Transverse colon (tissue), 4 donors: Measurements from ENCODE around the gene CCDC141. TPM values are rescaled to one million over a fixed set of nuclear protein-coding genes. Genes with fewer than 3 reads are reported as not detected.

Experiments
- DNase-seq: peaks from one replicate; pipeline ENCODE4 v3.0.0-alpha.2; 2019
- H3K27ac ChIP-seq, 4 donors: fragments of 200-600 bp; sonication (generic); 2 replicates each; pipeline ENCODE4 v1.5.1; 2016 to 2018; ENCODE audit warnings: inconsistent platforms in 4 of 4
- H3K27me3 ChIP-seq: fragments of 200-600 bp; sonication (generic); 2 replicates; pipeline ENCODE4 v1.5.1; 2017; ENCODE audit warnings: inconsistent platforms
- H3K36me3 ChIP-seq, 4 donors: fragments of 200-600 bp; sonication (generic); 2 replicates each; pipeline ENCODE4 v1.5.1; 2017 to 2019; ENCODE audit warnings: inconsistent platforms in 4 of 4
- H3K4me1 ChIP-seq, 4 donors: fragments of 200-600 bp; sonication (generic); 2 replicates each; pipeline ENCODE4 v1.5.1; 2017 to 2020; ENCODE audit warnings: inconsistent platforms in 4 of 4
- H3K4me3 ChIP-seq, 4 donors: fragments of 200-600 bp; sonication (generic); 1 replicate in 1 of 4; 2 replicates in 3 of 4; pipeline versions ENCODE4 v1.5.1 to v1.6.1; 2017 to 2019; ENCODE audit warnings: inconsistent platforms in 4 of 4
- H3K9me3 ChIP-seq, 2 donors: fragments of 200-600 bp; sonication (generic); 2 replicates each; pipeline ENCODE4 v1.5.1; 2017 to 2019; ENCODE audit warnings: inconsistent platforms in 2 of 2
- CTCF ChIP-seq, 5 experiments: fragments of 200-600 bp in 3 of 5; fragments of 450-650 bp in 2 of 5; sonication (generic) in 3 of 5; IDR thresholded peaks; 1 replicate in 2 of 5; 2 replicates in 3 of 5; pipeline ENCODE4 v1.5.1; 2016 to 2017; ENCODE audit warnings: antibody characterized with exemption in 5 of 5, inconsistent platforms in 3 of 5, mild to moderate bottlenecking in 2 of 5, moderate library complexity in 1 of 5
- EP300 ChIP-seq: sonication (generic); formaldehyde crosslinking; IDR thresholded peaks from one replicate; pipeline ENCODE4 v1.6.1; 2017; ENCODE audit warnings: antibody characterized with exemption, low read depth
- POLR2A ChIP-seq: fragments of 450-650 bp; IDR thresholded peaks from one replicate; pipeline ENCODE4 v1.6.1; 2016; ENCODE audit warnings: antibody characterized with exemption, mild to moderate bottlenecking, moderate library complexity
- POLR2AphosphoS5 ChIP-seq, 3 donors: sonication (generic); formaldehyde crosslinking; IDR thresholded peaks; one replicate each; pipeline ENCODE4 v1.6.1; 2016; ENCODE audit warnings: antibody characterized with exemption in 3 of 3
- WGBS, 2 donors: methylation state at CpG; one replicate each; pipeline ENCODE4 v1.1.5; 2018; ENCODE audit warnings: low coverage in 1 of 2; 5-methylcytosine and 5-hydroxymethylcytosine counted together
- in situ Hi-C, 4 donors: fragments of 200-750 bp; cut with MboI; loops; one replicate each; pipeline versions ENCODE4 v1.15.0 to v1.15.1; 2017; ENCODE audit warnings: low sequenced_read_pairs in 3 of 4, low pct_ligation_motif_present in 1 of 4, low pct_unique_long_range_greater_than_20kb in 1 of 4
- intact Hi-C: fragments of 100-400 bp; cut with DNase I; formaldehyde crosslinking; loops from one replicate; pipeline ENCODE4 v1.15.1; 2023; ENCODE audit warnings: low total_unique reads
- total RNA-seq, 4 donors: library from RNA; depleted of rRNA; stranded (reverse); fragments of >200 nt; gene quantifications; one replicate each; pipeline ENCODE4 v1.1.0, GENCODE V29; 2016

CCDC141 gene
- total RNA-seq, 4 donors from 2014 or later: 0.40 to 8.6 (median 2.4) TPM

- no peaks in the 10 kb centered on the region for H3K27me3 ChIP-seq
- no peaks in the 10 kb centered on the region for H3K4me1 ChIP-seq
- no peak for TF ChIP-seq POLR2A
- no peak for TF ChIP-seq EP300
- TF ChIP-seq POLR2AphosphoS5 (IDR thresholded peaks at IDR 0.05): no peak
- no peak for TF ChIP-seq CTCF (IDR thresholded peaks at IDR 0.05)
- 80 to 92% methylated on average over 2 of the region's 2 CpGs for WGBS, 2 donors
- no peaks in the 10 kb centered on the region for H3K36me3 ChIP-seq
- intact Hi-C loops (no loop called here), in situ Hi-C loops (no loop called here)
- no peak overlapping the region for H3K27ac ChIP-seq
- no peaks in the 10 kb centered on the region for H3K9me3 ChIP-seq
- H3K4me3 ChIP-seq: no peak overlapping the region
- DNase-seq: no peak
Measured at GRCh38 chr2:178980815-178981214, 69.1 kb downstream of the CCDC141 start.

- in situ Hi-C loops: no loop called here
- Histone ChIP-seq H3K4me1 (no peaks in the 10 kb centered on the region), H3K9me3 (no peaks in the 10 kb centered on the region), H3K4me3 (no peak overlapping the region), H3K36me3 (no peaks in the 10 kb centered on the region), H3K27ac (no peak overlapping the region), H3K27me3 (no peaks in the 10 kb centered on the region)
- DNase-seq: no peak
- intact Hi-C loops: no loop called here
- TF ChIP-seq POLR2AphosphoS5 (IDR thresholded peaks at IDR 0.05): no peak
- TF ChIP-seq CTCF (IDR thresholded peaks at IDR 0.05): no peak
- TF ChIP-seq EP300: no peak
- no peak for TF ChIP-seq POLR2A
- WGBS, 2 donors: 60 to 72% methylated on average over 2 of the region's 2 CpGs
Measured at GRCh38 chr2:178978667-178979066, 71.3 kb downstream of the CCDC141 start.

DNA sequence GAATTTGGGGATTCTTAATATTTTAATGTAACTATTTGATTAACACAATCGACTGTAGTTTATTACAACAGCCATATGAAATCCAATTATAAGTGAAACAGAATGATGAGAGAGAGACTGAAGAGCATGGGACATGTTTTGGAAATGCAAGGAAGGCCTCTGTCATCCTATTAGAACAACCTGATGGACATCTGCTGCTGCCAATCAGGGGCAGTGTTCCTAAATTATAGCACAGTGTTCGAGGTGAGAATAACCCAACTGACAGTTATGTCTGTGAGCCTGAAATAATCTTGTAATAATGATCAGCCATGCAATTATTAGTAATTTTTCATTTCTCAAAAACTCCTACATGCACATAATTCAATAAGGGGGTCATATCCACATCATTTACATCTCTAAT is 73.6 kb downstream of the CCDC141 start:
- Histone ChIP-seq H3K4me1 (no peaks in the 10 kb centered on the region), H3K4me3 (no peak overlapping the region), H3K27ac (no peak overlapping the region), H3K9me3 (no peaks in the 10 kb centered on the region), H3K36me3 (no peaks in the 10 kb centered on the region), H3K27me3 (no peaks in the 10 kb centered on the region)
- WGBS, 2 donors: 72 to 84% methylated on average over 2 of the region's 2 CpGs
- no peak for DNase-seq
- intact Hi-C loops (no loop called here), in situ Hi-C loops (no loop called here)
- TF ChIP-seq EP300 (no peak), POLR2A (no peak)

DNA sequence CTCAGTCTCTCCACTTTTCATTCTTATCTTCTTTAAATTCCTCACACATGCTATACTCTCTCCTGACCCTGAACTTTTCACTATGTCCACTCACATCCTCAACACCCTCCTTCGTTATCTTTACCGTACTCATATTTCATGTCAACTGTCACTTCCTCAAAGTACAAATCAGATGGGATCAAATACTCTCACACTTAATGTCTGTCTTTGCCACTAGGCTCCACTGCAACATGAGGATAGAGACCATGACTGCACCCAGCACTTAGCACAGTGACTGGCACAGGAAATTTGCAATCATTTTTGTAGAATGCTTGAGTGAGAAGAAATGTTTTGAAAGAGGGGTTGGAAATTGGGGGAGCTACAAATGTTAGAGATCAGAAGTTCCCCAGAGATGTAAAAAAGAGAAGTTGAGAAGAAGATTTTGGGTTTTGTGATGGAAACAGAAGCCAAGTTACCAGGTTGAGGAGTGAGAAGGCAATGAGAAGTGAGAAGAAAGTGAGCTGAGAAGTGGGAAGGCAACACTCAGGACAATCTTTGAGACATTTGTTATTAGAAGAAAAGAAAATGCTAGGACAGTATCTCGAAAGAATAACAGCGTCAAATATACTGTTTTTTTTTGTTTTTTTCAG is 87.0 kb downstream of the CCDC141 start:
- WGBS, 2 donors: 69 to 84% methylated on average over 2 to 4 of the region's 4 CpGs
- intact Hi-C loops: no loop called here
- in situ Hi-C loops: no loop called here

More for the DNA sequence above, 87.0 kb downstream of the CCDC141 start:
- H3K9me3 ChIP-seq: no peaks in the 10 kb centered on the region
- H3K27me3 ChIP-seq: no peaks in the 10 kb centered on the region
- no peak for TF ChIP-seq CTCF (IDR thresholded peaks at IDR 0.05)
- no peak for TF ChIP-seq POLR2AphosphoS5 (IDR thresholded peaks at IDR 0.05)
- TF ChIP-seq EP300: no peak
- TF ChIP-seq POLR2A: no peak
- H3K4me3 ChIP-seq: no peak overlapping the region
- H3K27ac ChIP-seq: no peak overlapping the region
- H3K36me3 ChIP-seq: no peaks in the 10 kb centered on the region
- H3K4me1 ChIP-seq: no peaks in the 10 kb centered on the region
- no peak for DNase-seq
